Spleen (tissue), 7 donors: ENCODE measurements around the gene TEX28.

Experiments used
- CTCF ChIP-seq, 11 experiments: fragments of 200-600 bp in 7 of 11; fragments of 450-650 bp in 4 of 11; sonication (generic) in 4 of 11; IDR thresholded peaks in 8 of 11; conservative IDR thresholded peaks in 3 of 11; 1 replicate in 7 of 11; 2 replicates in 4 of 11; pipeline versions ENCODE4 v1.4.0 to v1.8.0; 2016 to 2021; ENCODE audit warnings: antibody characterized with exemption in 11 of 11, inconsistent platforms in 4 of 11, mild to moderate bottlenecking in 1 of 11
- POLR2AphosphoS5 ChIP-seq, 3 donors: sonication (generic); formaldehyde crosslinking; IDR thresholded peaks; one replicate each; pipeline ENCODE4 v1.5.1; 2017; ENCODE audit warnings: antibody characterized with exemption in 3 of 3
- donor health status: DM: no; HTN: no; CAD: no; lungs with moderate emphysema.
- donor health status: DM: no; HTN: no; CAD: no.
- donor health status: DM: no; HTN: no; CAD: no.

DNA sequence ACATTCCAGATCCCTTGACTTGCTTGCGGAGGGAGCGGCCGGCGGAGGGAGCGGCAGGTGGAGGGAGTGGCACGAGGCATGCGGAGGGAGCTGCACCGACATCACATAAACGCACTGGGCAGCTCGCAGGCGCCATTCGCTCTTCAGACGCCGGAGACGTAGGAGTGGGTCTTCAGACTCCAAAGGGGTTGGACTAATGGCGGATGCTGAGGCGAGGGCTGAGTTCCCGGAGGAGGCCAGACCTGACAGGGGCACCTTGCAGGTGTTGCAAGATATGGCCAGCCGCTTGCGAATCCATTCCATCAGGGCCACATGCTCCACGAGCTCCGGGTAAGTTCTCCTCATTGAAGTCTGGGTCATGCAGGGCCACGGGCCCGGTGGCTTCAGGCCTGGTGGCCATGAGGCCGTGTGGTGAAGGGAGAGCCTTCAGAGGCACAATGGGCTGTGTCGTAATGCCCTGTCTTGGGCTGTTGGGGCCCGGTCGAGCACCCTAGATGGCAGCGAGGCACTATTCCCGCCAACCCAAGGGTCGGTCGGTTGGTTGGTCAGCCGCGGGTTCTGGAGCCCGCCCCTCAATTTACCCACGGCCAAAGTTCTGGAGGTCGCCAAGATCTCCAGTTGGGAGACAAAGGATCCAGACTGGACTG is 863 bp upstream of the TEX28 start, which contains the start of gene TKTL1:
- TF ChIP-seq POLR2AphosphoS5 (IDR thresholded peaks at IDR 0.05) (no peak), CTCF (IDR thresholded peaks at IDR 0.05 in 8 of 11, conservative IDR thresholded peaks at IDR 0.05 in 3 of 11) (no peak)
